HUES6 (cell line): ENCODE data around the gene GNG7.
A peak's percentile ranks its signal among the peaks of the same experiment; 100 is the strongest.

ENCODE experiments used
- H3K27ac ChIP-seq: 2 replicates; pipeline ENCODE4 v1.7.0; 2013; ENCODE audit warnings: low read depth, mild to moderate bottlenecking, low read length, inconsistent platforms
- H3K27me3 ChIP-seq: 2 replicates; pipeline ENCODE4 v1.6.1; 2013; ENCODE audit warnings: low read length; ENCODE audit not compliant: control insufficient read depth, insufficient read depth
- H3K36me3 ChIP-seq: 2 replicates; pipeline ENCODE4 v1.6.1; 2013; ENCODE audit warnings: low read length; ENCODE audit not compliant: control insufficient read depth, insufficient read depth
- H3K4me1 ChIP-seq: 2 replicates; pipeline ENCODE4 v1.6.1; 2013; ENCODE audit warnings: low read length; ENCODE audit not compliant: control insufficient read depth, insufficient read depth
- H3K4me3 ChIP-seq: 2 replicates; pipeline ENCODE4 v1.5.1; 2013; ENCODE audit warnings: low read depth, low read length
- H3K9ac ChIP-seq: one replicate; pipeline ENCODE4 v1.6.1; 2013; ENCODE audit warnings: mild to moderate bottlenecking, low read length
- H3K9me3 ChIP-seq: 2 replicates; pipeline ENCODE4 v1.6.1; 2013; ENCODE audit warnings: low read depth, low read length; ENCODE audit not compliant: control insufficient read depth, insufficient read depth

Gene GNG7

GRCh38 chr19:2636897-2637683 is 65.4 kb downstream of the GNG7 start:
- Histone ChIP-seq H3K4me3 (peak overlapping the region; percentile 51), H3K36me3 (no peaks in the 10 kb centered on the region), H3K9me3 (no peaks in the 10 kb centered on the region), H3K9ac (no peak overlapping the region), H3K27ac (no peak overlapping the region), H3K4me1 (0 out of 2 replicates have a peak, but pooled peaks cover 3% of the 10 kb centered on the region), H3K27me3 (no peaks in the 10 kb centered on the region)

- Histone ChIP-seq H3K9ac (no peak overlapping the region), H3K9me3 (0 out of 2 replicates have a peak, but pooled peaks cover under 1% of the 10 kb centered on the region), H3K27ac (no peak overlapping the region), H3K27me3 (no peaks in the 10 kb centered on the region), H3K4me1 (0 out of 2 replicates have a peak, but pooled peaks cover 3% of the 10 kb centered on the region), H3K4me3 (no peak overlapping the region), H3K36me3 (no peaks in the 10 kb centered on the region)
Measured at GRCh38 chr19:2636141-2636896, 66.2 kb downstream of the GNG7 start.

DNA sequence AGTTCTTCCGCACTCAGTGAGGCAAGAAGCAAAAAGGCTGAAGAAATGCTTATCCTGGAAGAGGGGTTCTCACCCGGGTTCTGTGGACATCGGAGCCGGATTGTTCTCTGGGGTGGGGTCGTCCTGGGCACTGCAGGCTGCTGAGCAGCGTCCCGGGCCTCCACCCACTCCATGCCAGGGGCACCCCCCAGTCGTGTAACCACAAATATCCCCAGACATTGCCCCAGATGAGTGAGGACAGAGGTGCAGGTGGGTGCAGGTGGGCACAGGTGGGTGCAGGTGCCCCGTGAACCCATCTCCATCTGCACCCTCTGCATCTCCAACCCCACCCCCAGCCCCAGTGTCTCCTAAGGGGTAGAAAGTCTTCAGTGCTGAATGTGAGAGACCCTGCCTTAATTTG is 67.5 kb downstream of the GNG7 start:
- Histone ChIP-seq H3K36me3 (no peaks in the 10 kb centered on the region), H3K9ac (no peak overlapping the region), H3K9me3 (peaks cover 13% of the 10 kb centered on the region), H3K27ac (no peak overlapping the region), H3K27me3 (no peaks in the 10 kb centered on the region), H3K4me1 (0 out of 2 replicates have a peak, but pooled peaks cover 3% of the 10 kb centered on the region), H3K4me3 (no peak overlapping the region)

- no peak overlapping the region for H3K9ac ChIP-seq
- no peak overlapping the region for H3K27ac ChIP-seq
- no peaks in the 10 kb centered on the region for H3K27me3 ChIP-seq
- H3K36me3 ChIP-seq, result no peaks in the 10 kb centered on the region
- 0 out of 2 replicates have a peak, but pooled peaks cover 3% of the 10 kb centered on the region for H3K4me1 ChIP-seq
- no peak overlapping the region for H3K4me3 ChIP-seq
- H3K9me3 ChIP-seq, result peaks cover 17% of the 10 kb centered on the region
Measured at GRCh38 chr19:2634228-2634951, 68.1 kb downstream of the GNG7 start.

- no peaks in the 10 kb centered on the region for H3K27me3 ChIP-seq
- H3K4me1 ChIP-seq, result 0 out of 2 replicates have a peak, but pooled peaks cover 3% of the 10 kb centered on the region
- H3K36me3 ChIP-seq, result no peaks in the 10 kb centered on the region
- no peak overlapping the region for H3K4me3 ChIP-seq
- H3K9me3 ChIP-seq, result peaks cover 18% of the 10 kb centered on the region
- H3K9ac ChIP-seq, result no peak overlapping the region
- no peak overlapping the region for H3K27ac ChIP-seq
Measured at GRCh38 chr19:2633693-2634075, 68.8 kb downstream of the GNG7 start.

DNA sequence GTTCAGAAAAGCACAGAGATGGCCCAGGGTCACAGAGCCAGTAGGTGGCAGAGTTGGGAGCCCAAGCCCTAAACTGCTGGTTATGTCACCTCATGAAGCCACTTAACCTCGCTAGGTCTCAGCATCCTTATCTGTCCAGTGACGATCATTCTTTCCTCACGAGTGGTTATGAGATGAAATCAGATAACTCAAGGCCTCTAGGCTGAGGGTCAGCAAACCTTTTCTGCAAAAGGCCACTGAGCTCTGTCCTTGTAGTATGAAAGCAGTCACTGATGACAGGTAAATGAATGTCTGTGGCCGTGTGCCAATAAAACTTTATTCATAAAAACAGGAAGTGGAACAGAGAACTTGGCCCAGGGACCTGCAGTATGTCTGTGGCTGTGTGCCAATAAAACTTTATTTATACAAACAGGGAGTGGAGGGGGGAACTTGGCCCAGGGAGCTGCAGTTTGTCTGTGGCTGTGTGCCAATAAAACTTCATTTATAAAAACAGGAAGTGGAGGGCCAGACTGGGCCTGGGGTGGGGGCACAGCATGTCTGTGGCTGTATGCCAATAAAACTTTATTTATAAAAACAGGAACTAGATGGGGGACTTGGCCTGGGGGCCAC is 71.2 kb downstream of the GNG7 start:
- Histone ChIP-seq H3K9me3 (peaks cover 23% of the 10 kb centered on the region), H3K4me3 (no peak overlapping the region), H3K4me1 (no peaks in the 10 kb centered on the region), H3K9ac (no peak overlapping the region), H3K27me3 (no peaks in the 10 kb centered on the region), H3K27ac (no peak overlapping the region), H3K36me3 (no peaks in the 10 kb centered on the region)

DNA sequence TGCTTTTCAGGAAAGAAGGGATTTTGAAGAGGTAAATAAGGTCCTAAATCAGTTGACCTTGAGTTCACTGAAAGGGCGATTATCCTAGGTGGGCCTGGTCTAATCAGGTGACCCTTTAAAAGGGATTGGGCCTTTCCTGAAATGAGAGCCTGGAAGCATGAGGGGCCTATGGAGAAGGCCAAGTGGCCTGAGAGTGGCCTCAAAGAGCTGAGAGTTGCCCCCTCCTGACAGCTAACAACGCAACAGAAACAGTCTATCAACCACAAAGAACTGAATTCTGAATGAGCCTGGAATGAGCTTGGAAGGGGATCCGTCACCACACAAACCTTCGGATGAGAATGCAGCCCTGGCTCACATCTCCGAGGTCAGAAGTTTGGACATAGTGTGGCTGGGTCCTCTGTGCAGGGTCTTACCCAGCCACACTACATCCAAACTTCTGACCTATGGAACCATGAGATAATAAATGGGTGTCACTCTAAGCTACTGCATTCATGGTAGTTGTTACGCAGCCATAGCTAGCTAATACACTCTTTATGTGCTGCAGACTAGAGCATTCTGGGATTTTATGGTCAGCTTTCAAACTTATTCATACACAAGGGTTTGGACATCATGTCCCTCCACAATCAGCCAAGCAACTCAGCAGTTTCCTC is 72.0 kb downstream of the GNG7 start:
- Histone ChIP-seq H3K27ac (no peak overlapping the region), H3K27me3 (no peaks in the 10 kb centered on the region), H3K4me3 (no peak overlapping the region), H3K9me3 (peaks cover 23% of the 10 kb centered on the region), H3K36me3 (no peaks in the 10 kb centered on the region), H3K4me1 (no peaks in the 10 kb centered on the region), H3K9ac (no peak overlapping the region)

DNA sequence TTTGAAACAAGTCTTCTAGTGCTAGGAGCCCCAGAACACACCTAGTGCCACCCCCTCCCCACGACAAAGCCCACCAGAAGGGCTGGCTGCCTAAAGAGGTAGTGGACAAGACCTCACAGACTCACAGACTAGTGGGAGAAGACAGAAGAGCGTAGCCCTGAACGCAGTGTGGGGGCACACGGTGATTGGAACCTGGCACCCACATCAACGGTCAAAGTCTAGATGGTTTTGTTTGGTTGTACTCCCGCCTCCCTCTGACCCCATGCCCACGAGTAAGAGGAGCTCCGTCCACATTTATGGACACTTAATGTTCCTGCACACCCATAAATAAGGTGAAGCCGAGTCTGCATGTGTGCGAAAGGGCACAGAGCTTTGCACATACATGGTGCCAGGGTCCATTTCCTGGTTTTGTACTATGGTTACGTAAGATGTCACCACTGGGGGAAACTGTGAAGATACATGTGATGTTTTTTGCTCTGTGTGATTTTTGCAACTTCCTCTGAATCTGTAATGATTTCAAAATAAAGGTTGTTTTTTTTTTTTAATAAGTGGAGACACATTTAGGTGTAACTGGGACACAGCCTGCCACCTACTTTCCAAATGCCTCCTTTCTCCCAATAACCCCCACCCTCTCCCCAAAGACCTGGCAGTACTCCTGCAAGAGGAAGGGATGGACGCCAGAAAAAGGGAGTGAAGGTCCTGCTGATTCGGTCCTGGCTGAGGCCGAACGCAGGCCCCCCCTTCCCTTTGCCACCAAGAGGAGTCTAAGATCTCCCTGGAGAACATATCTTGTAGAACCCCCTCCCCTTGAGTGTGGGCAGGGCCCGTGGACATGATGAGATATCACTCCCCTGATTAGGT is 72.8 kb downstream of the GNG7 start:
- Histone ChIP-seq H3K4me3 (no peak overlapping the region), H3K4me1 (no peaks in the 10 kb centered on the region), H3K27me3 (no peaks in the 10 kb centered on the region), H3K36me3 (no peaks in the 10 kb centered on the region), H3K27ac (no peak overlapping the region), H3K9ac (no peak overlapping the region), H3K9me3 (peaks cover 23% of the 10 kb centered on the region)

DNA sequence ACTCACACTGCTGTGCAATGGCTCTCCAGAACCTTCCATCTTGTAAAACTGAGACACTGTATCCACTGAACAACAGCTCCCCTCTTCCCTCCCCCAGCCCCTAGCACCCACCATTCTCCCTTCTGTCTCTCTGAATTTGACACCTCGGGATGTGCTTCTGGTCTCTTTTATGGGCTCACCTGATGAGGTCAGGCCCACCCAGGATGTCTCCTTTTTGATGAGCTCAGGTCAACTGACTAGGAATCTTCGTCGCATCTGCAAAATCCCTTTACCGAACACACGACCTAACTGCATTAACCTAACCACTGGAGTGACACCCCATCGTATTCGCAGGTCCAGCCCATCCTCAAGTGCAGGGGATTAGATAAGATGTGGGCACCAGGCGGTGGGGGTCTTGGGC is 73.9 kb downstream of the GNG7 start:
- no peaks in the 10 kb centered on the region for H3K4me1 ChIP-seq
- no peak overlapping the region for H3K4me3 ChIP-seq
- no peaks in the 10 kb centered on the region for H3K27me3 ChIP-seq
- H3K9me3 ChIP-seq, result peaks cover 23% of the 10 kb centered on the region
- no peak overlapping the region for H3K9ac ChIP-seq
- H3K36me3 ChIP-seq, result no peaks in the 10 kb centered on the region
- no peak overlapping the region for H3K27ac ChIP-seq

DNA sequence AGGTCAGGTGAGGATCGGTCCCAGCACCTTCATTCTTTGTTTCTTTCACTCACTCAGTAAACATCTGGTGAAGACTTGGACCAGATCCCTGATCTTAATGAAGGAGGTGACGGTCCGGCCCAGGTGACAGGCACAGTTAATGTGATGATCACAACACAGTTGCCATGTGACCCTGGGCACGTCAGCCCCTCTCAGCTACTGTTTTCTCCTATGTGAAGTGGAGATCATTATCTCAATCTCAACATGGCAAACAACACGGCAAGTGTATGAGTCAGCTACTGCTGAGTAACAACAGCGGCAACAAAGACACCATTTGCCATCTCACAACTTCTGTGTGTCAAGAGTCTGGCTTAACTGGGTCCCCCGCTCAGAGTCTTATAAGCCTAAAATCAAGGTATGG is 74.6 kb downstream of the GNG7 start:
- Histone ChIP-seq H3K4me1 (no peaks in the 10 kb centered on the region), H3K27me3 (no peaks in the 10 kb centered on the region), H3K36me3 (no peaks in the 10 kb centered on the region), H3K27ac (no peak overlapping the region), H3K4me3 (no peak overlapping the region), H3K9me3 (peaks cover 23% of the 10 kb centered on the region), H3K9ac (no peak overlapping the region)
